ENCODE measurements around the gene SGIP1.

The SGIP1 gene

DNA sequence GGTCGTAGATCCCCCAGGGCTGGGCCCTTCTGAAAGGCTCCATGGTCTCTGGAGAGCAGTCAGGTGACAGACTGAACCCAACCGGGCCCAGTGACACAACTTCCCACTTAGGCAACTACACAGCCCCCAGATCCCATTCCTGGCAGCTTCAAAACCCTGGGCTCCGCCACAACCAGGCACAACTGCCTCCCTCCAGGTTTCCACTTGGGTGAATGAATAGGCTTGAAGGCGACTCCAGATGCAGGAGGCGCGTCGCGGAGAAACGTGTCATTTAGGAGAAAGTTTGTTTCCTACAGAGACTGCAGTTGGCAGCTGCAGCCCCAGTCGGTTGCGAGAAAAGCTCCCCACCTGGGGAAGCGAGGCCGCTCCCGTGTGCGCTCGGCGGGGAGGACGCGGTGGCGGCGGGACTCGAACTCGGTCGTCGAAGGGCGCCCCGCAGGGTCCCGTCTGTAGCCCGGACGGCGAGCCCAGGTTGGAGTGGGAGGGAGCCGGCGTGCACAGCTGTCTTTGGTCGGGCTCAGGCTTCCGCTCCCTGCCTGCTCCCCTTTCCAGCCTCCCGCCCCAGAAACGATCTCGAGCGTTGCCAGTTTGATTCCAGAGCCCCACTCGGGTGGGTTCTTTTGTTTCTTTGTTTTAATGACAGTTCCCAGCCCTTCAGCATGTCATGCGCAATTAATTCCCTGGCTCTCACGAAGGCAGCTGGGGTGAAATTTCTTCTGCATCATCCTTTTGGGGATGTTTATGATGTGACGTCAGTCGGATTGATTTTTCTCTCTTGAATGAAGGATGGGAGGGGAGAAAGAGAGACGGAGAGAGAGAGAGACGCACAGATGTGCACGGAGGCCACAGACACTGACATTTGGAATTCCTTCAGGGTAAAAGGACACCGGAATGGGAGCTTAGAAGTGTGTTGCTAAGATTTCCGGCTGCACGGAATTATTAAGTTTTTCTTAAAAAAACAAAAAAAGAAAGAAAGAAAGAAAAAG lies 862 bp upstream of the SGIP1 start:
- TF ChIP-seq, protein P1, sequence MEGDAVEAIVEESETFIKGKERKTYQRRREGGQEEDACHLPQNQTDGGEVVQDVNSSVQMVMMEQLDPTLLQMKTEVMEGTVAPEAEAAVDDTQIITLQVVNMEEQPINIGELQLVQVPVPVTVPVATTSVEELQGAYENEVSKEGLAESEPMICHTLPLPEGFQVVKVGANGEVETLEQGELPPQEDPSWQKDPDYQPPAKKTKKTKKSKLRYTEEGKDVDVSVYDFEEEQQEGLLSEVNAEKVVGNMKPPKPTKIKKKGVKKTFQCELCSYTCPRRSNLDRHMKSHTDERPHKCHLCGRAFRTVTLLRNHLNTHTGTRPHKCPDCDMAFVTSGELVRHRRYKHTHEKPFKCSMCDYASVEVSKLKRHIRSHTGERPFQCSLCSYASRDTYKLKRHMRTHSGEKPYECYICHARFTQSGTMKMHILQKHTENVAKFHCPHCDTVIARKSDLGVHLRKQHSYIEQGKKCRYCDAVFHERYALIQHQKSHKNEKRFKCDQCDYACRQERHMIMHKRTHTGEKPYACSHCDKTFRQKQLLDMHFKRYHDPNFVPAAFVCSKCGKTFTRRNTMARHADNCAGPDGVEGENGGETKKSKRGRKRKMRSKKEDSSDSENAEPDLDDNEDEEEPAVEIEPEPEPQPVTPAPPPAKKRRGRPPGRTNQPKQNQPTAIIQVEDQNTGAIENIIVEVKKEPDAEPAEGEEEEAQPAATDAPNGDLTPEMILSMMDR (conservative IDR thresholded peaks at IDR 0.05; ENCODE audit: low read depth): no peak
- no peak for DNase-seq (ENCODE audit: low spot score)
- CTCF ChIA-PET: interaction anchor here (0.6 kb wide), 1 partner anchor 99 kb away, joined by 5 read pairs; no protein-coding TSS in a partner anchor
- no peak overlapping the region for H3K27ac ChIP-seq
- POLR2A ChIA-PET (ENCODE audit: low non-redundant PET): no interaction called here

DNA sequence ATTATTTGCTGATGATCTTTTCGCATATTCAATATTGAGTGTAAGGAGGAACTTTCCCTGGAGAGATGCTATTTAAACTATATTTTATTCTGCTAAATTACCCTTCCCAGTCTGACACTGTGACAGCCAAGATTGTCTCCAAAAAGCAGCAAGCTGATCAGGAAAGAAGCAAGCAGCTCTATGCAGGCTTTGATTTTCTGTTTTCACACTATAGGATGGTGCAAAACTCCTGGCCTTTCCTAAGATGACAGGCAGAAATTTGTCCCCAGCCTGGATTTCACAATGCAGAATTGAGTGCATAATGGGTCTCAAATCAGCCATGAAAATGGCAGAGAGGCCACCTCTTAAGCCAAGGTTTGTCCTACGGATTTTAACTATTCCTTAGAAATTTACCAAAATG lies 1.1 kb downstream of the SGIP1 start:
- ChIA-PET CTCF (no interaction called here), POLR2A (ENCODE audit: low non-redundant PET) (no interaction called here)
- TF ChIP-seq, protein P1 (conservative IDR thresholded peaks at IDR 0.05; ENCODE audit: low read depth): no peak
- no peak overlapping the region for H3K27ac ChIP-seq
- no peak for DNase-seq (ENCODE audit: low spot score)

DNA sequence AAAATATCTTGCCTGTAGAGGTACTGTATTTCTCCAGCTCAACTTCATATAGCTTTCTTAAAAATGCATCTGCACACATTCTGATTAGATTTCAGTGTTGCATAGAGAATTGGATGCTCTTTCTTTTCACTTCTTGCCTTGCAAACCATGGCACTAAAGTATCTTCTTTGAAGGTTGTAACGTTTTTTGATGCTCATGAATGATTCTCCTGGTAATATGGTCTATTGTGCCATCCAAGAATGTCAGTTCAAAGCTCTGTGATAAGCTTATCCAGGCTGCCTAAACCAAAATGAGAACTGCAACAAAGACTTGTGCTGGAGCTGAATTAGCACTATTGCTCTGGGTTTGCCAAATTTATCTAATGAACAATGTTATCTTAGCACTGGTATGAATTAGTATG lies 1.9 kb downstream of the SGIP1 start:
- no peak for DNase-seq (ENCODE audit: low spot score)
- no peak overlapping the region for H3K27ac ChIP-seq
- TF ChIP-seq, protein P1 (conservative IDR thresholded peaks at IDR 0.05; ENCODE audit: low read depth): no peak
- POLR2A ChIA-PET (ENCODE audit: low non-redundant PET): no interaction called here
- CTCF ChIA-PET: no interaction called here

DNA sequence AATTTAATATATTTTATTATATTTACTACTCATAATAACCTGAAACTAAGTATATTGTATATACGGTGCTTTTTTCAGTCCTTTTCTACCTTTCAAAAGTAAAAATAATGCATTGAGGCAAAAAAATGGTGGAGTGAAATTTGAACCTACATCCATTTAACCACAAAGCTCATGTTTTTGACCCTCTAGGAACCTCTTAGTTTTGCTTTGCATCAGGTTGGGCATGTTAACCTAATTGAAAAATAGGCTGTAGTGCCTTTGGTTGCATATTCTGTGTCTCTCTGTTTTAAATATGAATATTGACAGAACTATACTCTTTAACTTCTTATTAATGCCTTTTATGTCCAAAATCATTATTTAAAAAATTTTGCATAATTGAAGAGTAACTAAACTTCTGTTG lies 3.8 kb downstream of the SGIP1 start:
- no peak for DNase-seq (ENCODE audit: low spot score)
- no peak overlapping the region for H3K27ac ChIP-seq
- ChIA-PET POLR2A (ENCODE audit: low non-redundant PET) (no interaction called here), CTCF (no interaction called here)
- TF ChIP-seq, protein P1 (conservative IDR thresholded peaks at IDR 0.05; ENCODE audit: low read depth): no peak

DNA sequence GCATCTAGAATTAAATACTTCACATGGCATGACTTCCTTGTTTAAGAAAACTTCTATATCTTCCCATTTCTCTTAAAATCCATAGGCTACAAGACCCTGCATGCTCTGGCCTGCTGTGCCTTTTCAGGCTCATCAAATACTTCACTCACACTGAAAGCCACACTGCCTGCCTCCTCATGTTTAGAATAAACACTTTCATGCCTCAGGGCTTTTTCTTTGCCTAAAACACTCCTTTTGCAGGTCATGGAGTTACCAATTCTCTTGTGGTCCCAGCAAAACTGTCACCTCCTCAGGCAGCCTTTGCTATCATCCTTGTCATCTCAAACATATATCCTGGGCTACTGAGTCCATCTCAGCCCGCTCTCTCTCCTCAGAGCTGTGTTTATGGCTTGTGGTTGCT lies 5.5 kb downstream of the SGIP1 start:
- CTCF ChIA-PET: no interaction called here
- no peak overlapping the region for H3K27ac ChIP-seq
- DNase-seq (ENCODE audit: low spot score): no peak
- TF ChIP-seq, protein P1 (conservative IDR thresholded peaks at IDR 0.05; ENCODE audit: low read depth): no peak
- POLR2A ChIA-PET (ENCODE audit: low non-redundant PET): no interaction called here

DNA sequence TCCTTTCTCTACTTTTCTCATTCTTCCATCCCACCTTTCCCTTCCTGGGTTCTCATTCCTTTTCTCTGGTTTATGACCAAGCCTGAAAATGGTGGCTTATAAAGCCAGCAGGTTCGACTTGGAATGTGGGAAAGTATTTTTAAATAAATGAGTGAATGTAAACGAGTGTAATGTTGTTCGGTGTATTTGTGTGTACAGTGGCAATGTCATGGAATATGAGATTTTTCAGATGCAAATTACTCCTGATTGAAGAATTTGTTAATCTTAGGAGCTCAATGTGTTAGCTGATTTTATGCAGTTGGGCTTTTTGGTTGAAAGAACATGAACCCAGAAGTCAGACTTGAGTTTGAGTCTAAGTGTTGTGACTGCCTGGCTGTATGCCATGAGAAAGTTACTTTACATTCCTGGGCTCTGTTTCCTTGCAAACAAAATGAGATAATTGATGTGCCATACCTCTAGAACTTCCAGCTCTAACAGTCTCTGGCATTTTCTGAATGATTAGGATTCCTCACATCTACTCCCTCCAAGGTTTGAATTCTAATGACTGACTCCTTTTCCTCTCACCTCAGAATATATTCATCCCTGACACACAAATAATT lies 6.6 kb downstream of the SGIP1 start:
- DNase-seq (ENCODE audit: low spot score): no peak

More for the DNA sequence above, 6.6 kb downstream of the SGIP1 start:
- ChIA-PET CTCF (no interaction called here), POLR2A (ENCODE audit: low non-redundant PET) (no interaction called here)
- H3K27ac ChIP-seq: no peak overlapping the region
- TF ChIP-seq, protein P1 (conservative IDR thresholded peaks at IDR 0.05; ENCODE audit: low read depth): no peak

Data from RWPE1 (cell line).